Tongue (tissue), 2 donors: ENCODE data around the gene SNAPC4. TPM values are rescaled to one million over a fixed set of nuclear protein-coding genes. Genes with fewer than 3 reads are reported as not detected.

Source experiments
- DNase-seq: peaks from one replicate; pipeline ENCODE4 v3.0.0-alpha.2; 2015
- total RNA-seq: library from RNA; depleted of rRNA; stranded (reverse); fragments of >200 nt; gene quantifications from one replicate; pipeline ENCODE4 v1.2.3, GENCODE V29; 2014

Gene SNAPC4
- total RNA-seq, 1 donor from 2014 or later = 11.5 TPM

GRCh38 chr9:136368190-136368589, 31.8 kb downstream of the SNAPC4 start:
- no peak for DNase-seq

GRCh38 chr9:136367296-136368145, 32.4 kb downstream of the SNAPC4 start:
- DNase-seq = no peak

- DNase-seq = no peak
These were observed 33.1 kb downstream of the SNAPC4 start for GRCh38 chr9:136366826-136367225.

- no peak for DNase-seq
These were observed 34.2 kb downstream of the SNAPC4 start for GRCh38 chr9:136365775-136366222.

GRCh38 chr9:136364942-136365774, 34.8 kb downstream of the SNAPC4 start:
- DNase-seq = no peak

GRCh38 chr9:136363949-136364748, 35.8 kb downstream of the SNAPC4 start:
- DNase-seq = no peak

GRCh38 chr9:136363106-136363948, 36.6 kb downstream of the SNAPC4 start, which contains the start of gene DNLZ:
DNLZ (minus strand) TSS chr9:136363744; CDS start chr9:136363714, 30 bp downstream.
- peak; percentile 97 for DNase-seq

- DNase-seq = no peak
These were observed 37.6 kb downstream of the SNAPC4 start for GRCh38 chr9:136362450-136362784.

GRCh38 chr9:136361754-136362449, 38.1 kb downstream of the SNAPC4 start:
- DNase-seq = peak; percentile 55

GRCh38 chr9:136361047-136361753, 38.8 kb downstream of the SNAPC4 start:
- no peak for DNase-seq

- DNase-seq = no peak
These were observed 39.9 kb downstream of the SNAPC4 start for GRCh38 chr9:136359774-136360718.

GRCh38 chr9:136358888-136359287, 41.1 kb downstream of the SNAPC4 start:
- DNase-seq = no peak

GRCh38 chr9:136358016-136358415, 42.0 kb downstream of the SNAPC4 start:
- DNase-seq = no peak

- DNase-seq = no peak
These were observed 42.7 kb downstream of the SNAPC4 start for GRCh38 chr9:136357202-136357725.

GRCh38 chr9:136355616-136356557, 44.1 kb downstream of the SNAPC4 start:
- no peak for DNase-seq

GRCh38 chr9:136354592-136355085, 45.3 kb downstream of the SNAPC4 start:
- peak; percentile 50 for DNase-seq
